HEK293 (cell line): ENCODE results near the gene LY6G5C.

Source experiments
- AEBP2 ChIP-seq: fragments of 450-650 bp; formaldehyde crosslinking; IDR thresholded peaks from 2 replicates; pipeline ENCODE4 v1.5.1; 2016; ENCODE audit warnings: missing biosample characterization, missing genetic modification characterization, borderline replicate concordance
- ATF2 ChIP-seq: fragments of 450-650 bp; formaldehyde crosslinking; IDR thresholded peaks from 2 replicates; pipeline ENCODE4 v1.5.1; 2016; ENCODE audit warnings: missing biosample characterization, missing genetic modification characterization, low read depth
- EGR2 ChIP-seq: fragments of 450-650 bp; formaldehyde crosslinking; IDR thresholded peaks from 2 replicates; pipeline ENCODE4 v1.5.1; 2016; ENCODE audit warnings: low read depth, missing biosample characterization, missing genetic modification characterization
- GLI4 ChIP-seq: fragments of 450-650 bp; formaldehyde crosslinking; IDR thresholded peaks from 2 replicates; pipeline ENCODE4 v1.5.1; 2016; ENCODE audit warnings: missing biosample characterization, missing genetic modification characterization
- GLIS1 ChIP-seq: fragments of 450-650 bp; formaldehyde crosslinking; IDR thresholded peaks from 2 replicates; pipeline ENCODE4 v1.5.1; 2016; ENCODE audit warnings: missing biosample characterization, missing genetic modification characterization
- MZF1 ChIP-seq: fragments of 450-650 bp; formaldehyde crosslinking; IDR thresholded peaks from 2 replicates; pipeline ENCODE4 v1.5.1; 2017; ENCODE audit warnings: missing biosample characterization, missing genetic modification characterization, borderline replicate concordance
- YY2 ChIP-seq: fragments of 450-650 bp; formaldehyde crosslinking; IDR thresholded peaks from 2 replicates; pipeline ENCODE4 v1.5.1; 2016; ENCODE audit warnings: missing biosample characterization, missing genetic modification characterization
- ZBTB26 ChIP-seq: fragments of 450-650 bp; formaldehyde crosslinking; optimal IDR thresholded peaks from 2 replicates; pipeline ENCODE3; 2016; ENCODE audit warnings: missing biosample characterization, mild to moderate bottlenecking, missing genetic modification characterization
- ZEB2 ChIP-seq: fragments of 450-650 bp; formaldehyde crosslinking; IDR thresholded peaks from 2 replicates; pipeline ENCODE4 v1.5.1; 2016; ENCODE audit warnings: missing biosample characterization, missing genetic modification characterization
- ZNF10 ChIP-seq: fragments of 450-650 bp; formaldehyde crosslinking; IDR thresholded peaks from 2 replicates; pipeline ENCODE4 v1.5.1; 2017; ENCODE audit warnings: missing biosample characterization, missing genetic modification characterization
- ZNF114 ChIP-seq: fragments of 450-650 bp; formaldehyde crosslinking; IDR thresholded peaks from 2 replicates; pipeline ENCODE4 v1.5.0; 2017; ENCODE audit warnings: missing biosample characterization, missing genetic modification characterization
- ZNF132 ChIP-seq: fragments of 450-650 bp; formaldehyde crosslinking; IDR thresholded peaks from 2 replicates; pipeline ENCODE4 v1.5.1; 2017; ENCODE audit warnings: missing biosample characterization, missing genetic modification characterization, borderline replicate concordance
- ZNF221 ChIP-seq: fragments of 450-650 bp; formaldehyde crosslinking; IDR thresholded peaks from 2 replicates; pipeline ENCODE4 v1.5.1; 2017; ENCODE audit warnings: missing biosample characterization, missing genetic modification characterization, borderline replicate concordance
- ZNF24 ChIP-seq: fragments of 450-650 bp; formaldehyde crosslinking; IDR thresholded peaks from 2 replicates; pipeline ENCODE4 v1.5.1; 2016; ENCODE audit warnings: missing biosample characterization, missing genetic modification characterization
- ZNF248 ChIP-seq: fragments of 450-650 bp; formaldehyde crosslinking; IDR thresholded peaks from 2 replicates; pipeline ENCODE4 v1.5.1; 2017; ENCODE audit warnings: missing biosample characterization, missing genetic modification characterization
- ZNF324 ChIP-seq: fragments of 450-650 bp; formaldehyde crosslinking; IDR thresholded peaks from 2 replicates; pipeline ENCODE4 v1.5.1; 2016; ENCODE audit warnings: missing biosample characterization, missing genetic modification characterization
- ZNF335 ChIP-seq: fragments of 450-650 bp; formaldehyde crosslinking; conservative IDR thresholded peaks from 2 replicates; pipeline ENCODE4 v1.5.1; 2016; ENCODE audit warnings: missing biosample characterization, missing genetic modification characterization
- ZNF354C ChIP-seq: fragments of 450-650 bp; formaldehyde crosslinking; IDR thresholded peaks from 2 replicates; pipeline ENCODE4 v1.5.1; 2016; ENCODE audit warnings: missing biosample characterization, missing genetic modification characterization, low read depth, borderline replicate concordance
- ZNF398 ChIP-seq: fragments of 450-650 bp; formaldehyde crosslinking; IDR thresholded peaks from 2 replicates; pipeline ENCODE4 v1.5.1; 2017; ENCODE audit warnings: missing biosample characterization, missing genetic modification characterization
- ZNF571 ChIP-seq: fragments of 450-650 bp; formaldehyde crosslinking; IDR thresholded peaks from 2 replicates; pipeline ENCODE4 v1.5.0; 2017; ENCODE audit warnings: missing biosample characterization, missing genetic modification characterization
- ZNF585B ChIP-seq: fragments of 450-650 bp; formaldehyde crosslinking; IDR thresholded peaks from 2 replicates; pipeline ENCODE4 v1.5.1; 2016; ENCODE audit warnings: missing biosample characterization, missing genetic modification characterization
- ZNF623 ChIP-seq: fragments of 450-650 bp; formaldehyde crosslinking; IDR thresholded peaks from 2 replicates; pipeline ENCODE4 v1.5.1; 2016; ENCODE audit warnings: missing biosample characterization, missing genetic modification characterization
- ZNF629 ChIP-seq: fragments of 450-650 bp; formaldehyde crosslinking; IDR thresholded peaks from 2 replicates; pipeline ENCODE4 v1.5.1; 2017; ENCODE audit warnings: missing biosample characterization, missing genetic modification characterization
- ZNF639 ChIP-seq: fragments of 450-650 bp; formaldehyde crosslinking; IDR thresholded peaks from 2 replicates; pipeline ENCODE4 v1.5.1; 2016; ENCODE audit warnings: missing biosample characterization, missing genetic modification characterization
- ZNF658 ChIP-seq: fragments of 450-650 bp; formaldehyde crosslinking; IDR thresholded peaks from 2 replicates; pipeline ENCODE4; 2016; ENCODE audit warnings: missing biosample characterization, missing genetic modification characterization
- ZNF664 ChIP-seq: fragments of 450-650 bp; formaldehyde crosslinking; IDR thresholded peaks from 2 replicates; pipeline ENCODE4 v1.5.1; 2016; ENCODE audit warnings: missing biosample characterization, missing genetic modification characterization
- ZNF670 ChIP-seq: fragments of 450-650 bp; formaldehyde crosslinking; IDR thresholded peaks from 2 replicates; pipeline ENCODE4 v1.5.1; 2016; ENCODE audit warnings: missing biosample characterization, missing genetic modification characterization, low read depth
- ZNF701 ChIP-seq: fragments of 450-650 bp; formaldehyde crosslinking; IDR thresholded peaks from 2 replicates; pipeline ENCODE4 v1.5.1; 2016; ENCODE audit warnings: missing biosample characterization, missing genetic modification characterization
- ZSCAN5A ChIP-seq: fragments of 450-650 bp; formaldehyde crosslinking; IDR thresholded peaks from 2 replicates; pipeline ENCODE4 v1.5.1; 2016; ENCODE audit warnings: missing biosample characterization, missing genetic modification characterization

The LY6G5C gene

GRCh38 chr6:31664790-31665500 is 15.9 kb downstream of the LY6G5C start, which contains the start of gene GPANK1 (continued):
- no peak for TF ChIP-seq ATF2 (tag by site-specific recombination)
- peak; percentile 21; the same call in 1 of the 2 replicates for TF ChIP-seq ZNF24 (tag by site-specific recombination)
- no peak for TF ChIP-seq MZF1 (tag by site-specific recombination)
- TF ChIP-seq GLIS1 = no peak
- TF ChIP-seq ZNF324 (tag by site-specific recombination) = no peak
- no peak; the same call in 1 of the 2 replicates for TF ChIP-seq ZNF10 (tag by site-specific recombination)
- no peak for TF ChIP-seq ZNF398 (tag by site-specific recombination)
- no peak for TF ChIP-seq YY2 (tag by site-specific recombination)
- TF ChIP-seq ZNF585B (tag by site-specific recombination) = no peak
- no peak; the same call in 1 of the 2 replicates for TF ChIP-seq ZEB2 (tag by site-specific recombination)
- no peak for TF ChIP-seq ZNF701 (tag by site-specific recombination)
- TF ChIP-seq ZNF114 (tag by site-specific recombination) = no peak
- TF ChIP-seq ZNF658 = no peak
- no peak for TF ChIP-seq ZNF670
- no peak for TF ChIP-seq ZNF248 (tag by site-specific recombination)
- 0 out of 2 replicates have a peak, but pooled peaks have one; percentile 21 for TF ChIP-seq ZNF639 (tag by site-specific recombination)
- TF ChIP-seq EGR2 (tag by site-specific recombination) = peak; percentile 52
- TF ChIP-seq ZNF629 (tag by site-specific recombination) = peak; percentile 84
- TF ChIP-seq ZBTB26 (tag by site-specific recombination) = peak; percentile 87
- TF ChIP-seq ZNF623 (tag by site-specific recombination) = no peak
- no peak for TF ChIP-seq ZNF664 (tag by site-specific recombination)
- TF ChIP-seq ZNF571 (tag by site-specific recombination) = no peak
- peak; percentile 20 for TF ChIP-seq ZNF335 (tag by site-specific recombination)
- TF ChIP-seq ZSCAN5A (tag by site-specific recombination) = no peak
- TF ChIP-seq ZNF221 (tag by site-specific recombination) = no peak
- TF ChIP-seq ZNF354C (tag by site-specific recombination) = no peak
- no peak for TF ChIP-seq GLI4 (tag by site-specific recombination)
- no peak for TF ChIP-seq AEBP2
- no peak for TF ChIP-seq ZNF132
